GM10847 (cell line): ENCODE data around the gene GALNT7.

ENCODE experiments used
- POLR2A ChIP-seq: IDR thresholded peaks from 2 replicates; pipeline ENCODE4 v1.6.1; 2011; ENCODE audit not compliant: insufficient read length; ENCODE audit errors: extremely low read depth

Gene GALNT7

GRCh38 chr4:173282626-173283025, 114.0 kb downstream of the GALNT7 start:
- TF ChIP-seq POLR2A: no peak

GRCh38 chr4:173284463-173284862, 115.9 kb downstream of the GALNT7 start:
- TF ChIP-seq POLR2A: no peak

- no peak for TF ChIP-seq POLR2A
Observed at GRCh38 chr4:173287486-173287885, 118.9 kb downstream of the GALNT7 start.

DNA sequence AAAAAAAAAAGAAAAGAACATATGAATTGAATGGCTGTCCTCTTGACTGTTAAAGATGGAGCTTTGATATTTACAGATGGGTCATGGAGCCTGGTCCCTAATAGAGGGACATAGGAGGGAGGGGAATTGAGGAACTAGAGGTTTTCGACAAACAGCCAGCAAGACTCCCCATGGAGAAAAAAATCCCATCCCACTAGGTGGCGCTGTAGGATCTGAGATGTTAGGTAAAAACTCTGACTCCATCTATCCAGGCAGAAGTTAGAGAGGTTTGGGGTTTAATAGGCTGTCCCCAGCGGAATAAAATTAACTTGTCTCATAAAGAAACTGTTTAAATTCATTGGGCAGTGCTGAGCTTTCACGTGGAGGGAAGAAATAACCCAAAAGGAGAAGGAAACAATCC, 119.7 kb downstream of the GALNT7 start:
- no peak for TF ChIP-seq POLR2A

- no peak for TF ChIP-seq POLR2A
Observed at GRCh38 chr4:173288698-173289352, 120.2 kb downstream of the GALNT7 start.

- no peak for TF ChIP-seq POLR2A
Observed at GRCh38 chr4:173289353-173289727, 120.7 kb downstream of the GALNT7 start.

DNA sequence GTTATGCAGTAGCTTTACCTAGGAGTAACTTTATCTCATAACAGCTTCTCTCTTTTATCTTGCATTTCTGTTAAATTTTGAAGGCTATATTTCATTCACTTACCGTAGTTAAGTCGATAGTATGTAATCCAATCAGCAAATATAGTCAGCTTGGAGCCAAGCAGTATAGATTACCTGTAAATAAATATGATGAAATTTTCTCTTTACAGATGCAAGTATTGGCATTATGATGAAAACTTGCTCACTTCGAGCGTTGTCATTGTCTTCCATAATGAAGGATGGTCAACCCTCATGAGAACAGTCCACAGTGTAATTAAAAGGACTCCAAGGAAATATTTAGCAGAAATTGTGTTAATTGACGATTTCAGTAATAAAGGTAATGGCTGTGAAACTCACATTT, 123.3 kb downstream of the GALNT7 start:
- TF ChIP-seq POLR2A: no peak

DNA sequence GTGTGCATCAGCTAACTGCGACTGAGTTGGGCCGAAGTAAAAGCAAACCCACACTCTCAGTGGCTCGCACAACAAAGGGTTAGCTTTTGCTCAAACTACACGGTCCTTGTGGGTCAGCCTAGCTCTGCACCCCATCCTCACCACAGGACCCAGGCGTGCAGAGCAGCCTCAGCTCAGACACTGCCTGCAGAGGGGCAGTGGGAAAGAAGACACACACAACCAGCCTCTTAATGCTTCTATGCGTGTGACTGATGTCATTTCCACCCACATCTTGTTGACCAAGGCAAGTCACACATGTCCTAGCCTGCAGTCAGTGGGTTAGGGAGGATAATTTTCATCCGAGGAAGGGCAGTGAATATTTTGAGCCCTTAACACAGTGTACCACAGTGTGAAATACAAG, 125.1 kb downstream of the GALNT7 start:
- TF ChIP-seq POLR2A: no peak

DNA sequence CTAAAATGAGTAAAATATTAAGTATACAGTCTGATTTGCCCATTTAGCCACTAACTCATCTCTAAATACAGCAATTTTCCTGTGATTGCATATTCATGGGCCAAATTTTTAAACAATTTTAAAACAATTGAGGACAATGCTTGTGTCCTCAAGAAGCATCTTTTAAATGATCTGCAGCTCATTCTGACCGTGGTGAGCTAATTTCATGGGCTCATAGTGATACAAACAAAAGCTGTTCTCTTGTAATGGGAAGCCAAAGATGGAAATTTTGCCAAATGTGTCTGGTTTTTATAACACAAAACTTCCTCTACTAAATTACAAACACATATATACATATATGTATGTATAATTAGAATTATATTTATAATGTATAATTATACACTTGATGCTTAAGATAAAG, 125.8 kb downstream of the GALNT7 start:
- no peak for TF ChIP-seq POLR2A

GRCh38 chr4:173301518-173302201, 133.0 kb downstream of the GALNT7 start:
- TF ChIP-seq POLR2A: no peak

- TF ChIP-seq POLR2A: no peak
Observed at GRCh38 chr4:173307778-173308177, 139.2 kb downstream of the GALNT7 start.

- no peak for TF ChIP-seq POLR2A
Observed at GRCh38 chr4:173311368-173311767, 142.8 kb downstream of the GALNT7 start.

DNA sequence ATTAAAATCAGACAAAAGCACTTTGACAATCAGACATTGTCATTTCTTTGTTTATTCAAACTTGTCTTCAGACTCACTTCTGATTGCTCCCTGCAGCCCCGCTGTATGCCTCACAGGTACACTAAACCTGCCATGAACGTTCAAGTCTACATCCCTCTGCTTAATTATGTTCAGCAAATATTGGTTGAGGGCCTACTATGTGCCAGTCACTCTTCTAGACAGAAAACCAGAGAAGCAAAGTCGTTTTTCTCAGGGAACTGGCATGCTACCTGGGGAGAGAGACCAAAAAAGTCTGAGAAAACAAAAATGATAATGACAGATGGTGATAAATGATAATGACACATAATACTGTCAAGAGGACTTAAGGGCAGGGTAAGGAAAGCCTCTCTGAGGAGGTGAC, 146.1 kb downstream of the GALNT7 start:
- TF ChIP-seq POLR2A: no peak

- TF ChIP-seq POLR2A: no peak
Observed at GRCh38 chr4:173316060-173316459, 147.4 kb downstream of the GALNT7 start.

- TF ChIP-seq POLR2A: no peak
Observed at GRCh38 chr4:173317004-173317403, 148.4 kb downstream of the GALNT7 start.

DNA sequence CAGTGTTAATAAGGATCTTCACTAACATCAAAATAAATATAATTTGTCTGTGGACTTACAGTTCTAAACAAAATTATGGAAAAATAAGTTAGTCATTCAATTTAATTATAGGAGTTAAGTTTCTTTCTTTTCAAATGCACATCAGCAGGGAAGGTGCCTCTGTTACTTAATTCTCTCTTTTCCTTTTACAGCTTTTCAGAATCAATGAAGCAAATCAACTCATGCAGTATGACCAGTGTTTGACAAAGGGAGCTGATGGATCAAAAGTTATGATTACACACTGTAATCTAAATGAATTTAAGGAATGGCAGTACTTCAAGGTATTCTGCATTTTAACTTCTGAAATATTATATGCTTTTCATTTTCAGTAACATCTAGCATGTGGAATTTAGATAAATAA, 149.6 kb downstream of the GALNT7 start:
- no peak for TF ChIP-seq POLR2A

DNA sequence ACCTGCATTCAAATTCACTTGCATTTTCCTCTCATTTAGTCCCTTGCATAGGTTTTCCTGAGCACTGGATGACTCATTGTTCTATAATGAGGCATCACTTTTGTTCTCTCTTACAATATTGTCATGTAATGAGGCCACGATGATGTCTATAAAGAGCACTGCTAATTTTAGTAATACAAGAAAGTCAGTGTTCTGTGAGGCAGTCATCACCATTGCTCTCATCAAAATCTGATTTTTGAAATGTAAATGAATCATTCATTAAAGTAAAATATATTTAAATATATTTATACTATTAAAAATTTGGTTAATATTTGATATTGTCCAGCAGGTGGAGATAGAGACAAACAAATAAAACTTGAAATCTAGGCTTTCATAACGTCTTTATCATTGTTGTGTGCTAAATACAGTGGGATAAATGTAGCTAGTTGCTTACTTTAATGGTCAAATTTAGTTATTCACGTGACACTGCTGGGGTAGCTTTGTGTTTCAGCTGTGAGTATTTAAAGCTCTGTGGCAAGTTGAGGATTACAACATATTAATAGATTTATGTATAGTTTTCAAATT, 150.1 kb downstream of the GALNT7 start:
- TF ChIP-seq POLR2A: no peak
